ENCODE measurements around the gene AP1G1.
A peak's percentile ranks its signal among the peaks of the same experiment; 100 is the strongest.
"Not testable (repeated sequence)": the region's sequence is repeated elsewhere in the genome, so short reads cannot be mapped to it uniquely, and the experiment has no call there.

AP1G1 gene

GRCh38 chr16:71808593-71809459 is at the start of gene AP1G1:
Gene AP1G1 (minus strand): TSS chr16:71808834. CDS start chr16:71789479, 19,355 bp downstream.
- DNase-seq, result peak; percentile 88 to 93

GRCh38 chr16:71855937-71856662 is 47.5 kb upstream of the AP1G1 start:
- no peak for DNase-seq

GRCh38 chr16:71854369-71854948 is 45.8 kb upstream of the AP1G1 start:
- DNase-seq, result no peak

DNA sequence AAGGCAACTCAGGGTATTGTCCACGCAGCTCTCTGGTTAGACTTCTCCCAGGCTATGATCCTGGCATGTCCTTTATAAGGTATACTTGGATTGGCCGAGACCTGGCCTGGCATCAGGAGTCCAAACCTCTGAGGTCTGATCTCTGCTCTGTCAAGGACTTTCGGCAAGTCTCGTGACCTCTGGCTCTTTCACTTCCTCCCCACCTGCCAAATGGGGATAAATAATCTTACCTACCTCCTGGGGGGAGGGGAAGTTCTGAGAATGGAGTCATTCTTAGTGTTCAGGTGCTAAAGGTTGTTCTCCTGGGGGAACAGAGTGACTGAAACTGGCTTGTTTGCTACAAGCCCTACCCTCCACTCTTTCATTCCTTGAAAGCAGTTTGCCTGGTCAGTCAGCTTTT is 44.8 kb upstream of the AP1G1 start:
- no peak for DNase-seq

DNA sequence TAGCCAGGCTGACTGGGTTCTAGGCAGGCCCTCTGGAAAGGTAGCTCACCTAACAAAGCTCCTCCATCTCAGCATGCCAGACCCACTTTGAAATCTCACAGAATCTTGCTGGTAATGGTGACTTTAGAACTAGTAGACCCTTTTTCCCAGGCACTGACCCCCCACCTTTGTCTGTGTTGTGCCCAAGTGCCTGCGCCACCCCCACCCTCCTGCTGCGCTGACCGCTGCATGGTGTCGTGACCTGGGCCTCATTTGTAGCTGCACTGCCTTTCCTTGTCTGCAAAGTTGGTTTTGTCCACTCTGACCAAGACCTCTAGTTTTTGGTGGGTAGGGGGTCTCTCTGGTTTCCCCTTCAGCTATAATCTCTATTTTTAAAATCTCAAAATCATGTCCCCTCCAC is 43.9 kb upstream of the AP1G1 start:
- DNase-seq, result no peak

- DNase-seq, result no peak
Measured at GRCh38 chr16:71852158-71852557, 43.5 kb upstream of the AP1G1 start.

DNA sequence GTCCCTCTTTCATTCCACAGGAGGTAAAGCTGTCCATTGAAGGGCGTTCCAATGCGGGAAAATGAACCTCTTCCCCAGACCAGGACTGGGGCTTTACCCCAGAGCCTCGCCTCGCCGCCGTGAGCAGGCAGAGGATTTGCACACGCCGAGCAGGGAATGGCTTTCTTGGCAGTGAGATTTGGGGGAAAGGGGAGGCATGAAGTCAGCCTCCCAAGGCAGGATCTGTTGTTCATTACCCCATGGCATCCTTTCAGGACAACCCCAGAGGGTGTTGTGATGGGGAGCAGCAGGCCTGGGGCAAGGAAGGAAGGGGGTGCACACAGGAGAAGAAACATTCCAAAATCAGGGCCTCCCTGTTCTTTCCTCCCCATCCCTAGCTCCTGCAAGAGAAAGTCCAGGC is 43.1 kb upstream of the AP1G1 start:
- no peak for DNase-seq

GRCh38 chr16:71848622-71849021 is 40.0 kb upstream of the AP1G1 start:
- no peak for DNase-seq

DNA sequence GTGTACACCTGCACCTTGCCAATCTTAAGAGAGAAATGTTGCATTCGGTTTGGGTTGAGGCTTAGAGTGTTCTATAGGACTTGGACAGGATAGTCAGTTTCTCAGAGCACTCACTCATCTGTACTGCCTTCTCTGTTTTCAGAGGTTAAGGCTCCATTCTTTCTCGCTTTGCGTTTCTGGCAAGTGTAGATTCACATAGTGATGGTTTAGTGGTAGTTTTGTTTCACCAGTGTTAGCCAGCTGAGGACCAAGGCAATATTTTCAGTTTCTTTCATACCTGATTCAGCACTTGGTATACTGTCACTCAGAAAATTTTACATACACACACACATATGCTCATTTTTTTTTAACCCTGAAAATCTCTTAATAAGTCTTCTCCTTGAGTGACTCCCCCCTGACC is 38.5 kb upstream of the AP1G1 start:
- no peak for DNase-seq

DNA sequence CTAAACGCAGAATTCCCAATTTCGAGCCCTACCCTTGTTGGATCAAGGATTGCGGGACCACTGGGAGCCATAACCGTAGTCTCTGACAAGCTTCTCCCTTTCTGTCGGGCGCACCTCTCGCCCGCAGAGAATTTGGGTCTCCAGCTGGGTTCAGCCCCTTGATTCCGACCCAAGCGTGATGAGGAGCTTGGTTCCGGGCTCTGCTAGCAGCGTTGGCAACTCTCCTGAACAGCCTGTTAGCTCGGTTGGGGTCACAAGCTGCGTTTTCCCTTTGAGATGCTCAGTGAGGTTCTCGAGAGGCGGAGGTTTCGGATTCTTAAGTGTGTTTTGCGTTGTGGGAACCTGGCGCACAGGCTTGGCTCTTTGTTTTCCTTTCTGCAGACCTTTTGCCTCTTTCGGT is 37.8 kb upstream of the AP1G1 start:
- peak in 1 of 2 experiments; percentile 6 for DNase-seq

DNA sequence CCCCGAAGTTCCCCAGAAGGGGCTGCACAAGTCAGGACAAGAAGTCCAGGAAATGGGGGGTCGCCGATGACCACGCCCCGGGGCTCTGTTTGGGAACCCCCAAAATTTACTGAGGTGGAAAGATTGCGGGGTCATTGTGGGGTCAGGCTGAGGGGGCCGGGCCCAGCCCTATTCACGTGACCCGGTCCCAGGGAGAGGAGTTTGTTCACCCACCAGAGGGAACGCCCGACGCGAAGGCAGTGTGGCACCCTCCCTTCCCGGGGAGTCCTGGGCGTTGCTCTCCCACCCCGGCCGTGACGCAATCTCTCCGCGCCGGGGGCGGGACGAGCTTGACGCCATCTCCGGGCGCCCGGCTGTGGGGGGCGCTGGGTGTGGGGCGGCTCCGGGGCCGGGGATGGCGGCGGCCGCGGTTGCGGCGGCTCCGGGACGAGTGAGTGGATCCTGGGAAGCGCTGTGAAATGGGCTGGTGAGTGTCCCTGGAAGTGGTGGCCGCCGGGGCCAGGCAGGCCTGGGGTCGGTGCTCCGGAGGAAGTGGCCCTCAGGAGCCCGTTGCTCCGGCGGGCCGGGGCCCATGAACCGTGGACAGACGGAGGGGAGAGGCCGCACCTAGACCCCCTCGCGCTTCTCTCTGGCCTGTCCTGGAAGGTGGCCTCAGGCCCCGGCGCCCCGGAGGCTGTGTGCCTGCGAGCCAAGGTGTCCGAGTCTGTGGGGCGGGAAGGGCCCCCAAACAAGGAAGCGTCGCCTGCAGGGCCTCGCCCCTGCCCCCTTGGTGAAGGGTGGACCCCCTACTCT is 37.2 kb upstream of the AP1G1 start, which contains the start of gene ATXN1L:
TSS of gene ATXN1L (plus strand) at position 338 of the 792 bp plus-strand sequence. CDS start 3,765 bp downstream, outside the sequence.
- peak; percentile 85 to 88 for DNase-seq

GRCh38 chr16:71843572-71843971 is 34.9 kb upstream of the AP1G1 start:
- DNase-seq, result no peak

DNA sequence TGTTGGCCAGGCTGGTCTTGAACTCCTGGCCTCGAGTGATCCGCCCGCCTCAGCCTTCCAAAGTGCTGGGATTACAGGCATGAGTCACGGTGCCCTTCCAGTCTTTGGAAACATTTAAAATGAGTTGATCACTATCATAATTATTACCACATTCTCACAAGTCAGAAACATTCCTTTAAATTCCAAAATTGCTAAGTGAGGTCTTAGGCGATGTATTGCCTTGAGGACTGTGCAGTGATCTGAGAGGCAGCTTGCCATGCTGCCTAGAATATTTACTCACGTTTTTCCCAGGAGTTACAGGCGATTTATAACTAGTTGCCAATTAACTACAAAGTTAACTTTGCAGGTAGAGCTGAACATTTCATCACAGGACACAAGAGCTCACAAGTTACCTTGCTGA is 31.4 kb upstream of the AP1G1 start:
- DNase-seq, result no peak

DNA sequence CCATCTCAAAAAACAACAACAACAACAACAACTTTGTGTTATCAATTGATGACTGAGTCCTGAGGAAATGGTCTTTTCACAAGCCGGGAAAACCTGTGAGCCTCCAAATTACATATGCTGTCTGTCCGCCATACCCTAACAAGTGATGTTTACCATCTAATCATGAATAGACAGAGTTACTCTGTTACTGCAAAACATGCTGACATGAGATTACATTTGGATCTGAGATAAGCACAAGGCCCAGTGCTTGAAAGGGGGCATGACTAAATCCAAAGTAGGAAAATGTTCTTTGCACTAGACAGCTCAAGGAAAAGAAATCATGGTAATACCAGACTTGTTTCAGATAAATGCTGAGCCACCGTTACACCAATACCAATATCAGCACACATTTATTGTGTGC is 28.5 kb upstream of the AP1G1 start:
- DNase-seq, result no peak

DNA sequence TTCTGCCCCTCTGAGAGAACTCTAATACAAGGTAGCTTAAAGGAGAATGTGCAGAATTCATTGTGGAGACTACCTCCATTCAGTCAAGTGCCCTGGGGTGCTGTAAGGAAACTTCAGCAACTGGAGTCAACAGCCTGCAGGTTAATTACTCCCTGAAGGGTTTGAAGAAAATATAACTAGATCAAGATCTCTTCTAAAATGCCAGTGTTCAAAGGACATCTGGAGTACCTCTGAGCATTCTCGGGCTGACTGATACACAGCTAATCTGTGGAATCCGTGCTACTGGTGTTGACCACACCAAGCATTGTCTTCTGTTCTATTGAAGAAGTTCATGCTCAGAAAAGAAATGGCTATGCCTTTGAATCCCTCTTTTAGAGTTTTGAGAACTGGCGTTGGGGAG is 25.7 kb upstream of the AP1G1 start:
- DNase-seq, result no peak

DNA sequence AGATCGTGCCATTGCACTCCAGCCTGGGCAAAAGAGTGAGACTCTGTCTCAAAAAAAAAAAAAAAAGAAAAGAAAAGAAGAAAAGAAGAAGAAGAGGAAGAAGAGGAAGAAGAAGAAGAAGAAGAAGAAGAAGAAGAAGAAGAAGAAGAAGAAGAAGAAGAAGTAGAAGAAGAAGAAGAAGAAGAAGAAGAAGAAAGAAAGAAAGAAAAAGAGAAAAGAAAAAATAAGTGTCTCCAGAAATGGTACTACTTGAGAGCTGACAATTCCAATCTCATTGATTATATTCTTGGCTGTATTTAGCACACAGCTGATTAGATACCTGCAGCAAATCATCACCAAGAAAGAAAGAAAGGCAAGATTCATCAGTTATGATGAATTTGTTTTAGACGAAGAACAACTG is 23.5 kb upstream of the AP1G1 start:
- not testable (repeated sequence) for DNase-seq

GRCh38 chr16:71831698-71832097 is 23.1 kb upstream of the AP1G1 start:
- not testable (repeated sequence) for DNase-seq

DNA sequence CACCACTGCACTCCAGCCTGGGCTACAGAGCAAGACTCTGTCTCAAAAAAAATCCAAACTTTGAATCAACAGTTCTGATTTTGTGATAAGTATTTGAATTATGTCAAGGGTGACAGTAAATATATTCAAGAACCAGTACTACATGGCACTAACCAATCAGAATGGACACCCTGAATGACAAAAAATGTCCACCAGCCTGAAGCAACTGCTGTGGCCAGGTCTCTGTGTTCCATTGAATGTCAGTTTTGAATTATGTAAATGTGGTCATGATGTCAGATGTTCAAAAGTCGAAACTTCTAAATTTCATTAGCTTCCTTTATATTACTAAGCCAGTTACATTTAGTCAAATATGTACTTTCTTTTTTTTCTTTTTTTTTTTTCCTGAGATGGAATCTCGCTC is 21.7 kb upstream of the AP1G1 start:
- no peak for DNase-seq

GRCh38 chr16:71826533-71827017 is 17.9 kb upstream of the AP1G1 start:
- no peak for DNase-seq

DNA sequence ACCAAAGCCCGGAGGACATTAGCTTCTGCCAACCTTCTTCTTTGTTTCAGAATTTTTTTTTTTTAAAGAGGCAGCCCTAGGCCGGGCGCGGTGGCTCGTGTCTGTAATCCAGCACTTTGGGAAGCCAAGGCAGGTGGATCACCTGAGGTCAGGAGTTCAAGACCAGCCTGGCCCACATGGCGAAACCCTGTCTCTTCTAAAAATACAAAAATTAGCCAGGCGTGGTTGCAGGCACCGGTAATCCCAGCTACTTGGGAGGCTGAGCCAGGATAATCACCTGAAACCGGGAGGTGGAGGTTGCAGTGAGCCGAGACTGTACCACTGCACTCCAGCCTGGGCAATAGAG is 8.5 kb upstream of the AP1G1 start:
- DNase-seq, result not testable (repeated sequence)

GRCh38 chr16:71811261-71811803 is 2.7 kb upstream of the AP1G1 start:
- DNase-seq, result no peak

- not testable (repeated sequence) for DNase-seq
Measured at GRCh38 chr16:71810155-71810530, 1.5 kb upstream of the AP1G1 start.

Data from activated CD4-positive, alpha-beta T cell treated with anti-CD3 and anti-CD28 coated beads, Interleukin-2, amount 50 U/mL, for 4 hours (primary cell).